HG02678 (cell line): Measurements from ENCODE around the gene BCAS1.

Source experiments
- ATAC-seq: cut with Tn5 transposase; IDR thresholded peaks from one replicate; pipeline ENCODE4 v1.9.1; 2021; ENCODE audit warnings: mild to moderate bottlenecking, moderate library complexity; ENCODE audit not compliant: unreplicated experiment

Gene BCAS1

GRCh38 chr20:53964501-53965253 lies 105.7 kb downstream of the BCAS1 start:
- no peak for ATAC-seq

GRCh38 chr20:53964067-53964466 lies 106.3 kb downstream of the BCAS1 start:
- ATAC-seq: no peak

GRCh38 chr20:53963635-53964034 lies 106.8 kb downstream of the BCAS1 start:
- ATAC-seq: no peak

GRCh38 chr20:53962388-53962787 lies 108.0 kb downstream of the BCAS1 start:
- ATAC-seq: no peak

GRCh38 chr20:53961527-53961926 lies 108.9 kb downstream of the BCAS1 start:
- no peak for ATAC-seq

GRCh38 chr20:53960579-53961272 lies 109.7 kb downstream of the BCAS1 start:
- ATAC-seq: no peak

GRCh38 chr20:53959911-53960578 lies 110.3 kb downstream of the BCAS1 start:
- no peak for ATAC-seq

- ATAC-seq: no peak
Measured at GRCh38 chr20:53958260-53958659, 112.1 kb downstream of the BCAS1 start.

GRCh38 chr20:53957451-53958172 lies 112.8 kb downstream of the BCAS1 start:
- ATAC-seq: no peak

- no peak for ATAC-seq
Measured at GRCh38 chr20:53956013-53956715, 114.2 kb downstream of the BCAS1 start.

- ATAC-seq: no peak
Measured at GRCh38 chr20:53954723-53955658, 115.4 kb downstream of the BCAS1 start.

- no peak for ATAC-seq
Measured at GRCh38 chr20:53952528-53953096, 117.8 kb downstream of the BCAS1 start.

GRCh38 chr20:53950578-53950977 lies 119.8 kb downstream of the BCAS1 start:
- ATAC-seq: no peak

- ATAC-seq: no peak
Measured at GRCh38 chr20:53950031-53950430, 120.4 kb downstream of the BCAS1 start.

GRCh38 chr20:53949319-53949839 lies 121.0 kb downstream of the BCAS1 start:
- ATAC-seq: peak; percentile 92

- no peak for ATAC-seq
Measured at GRCh38 chr20:53948383-53949318, 121.7 kb downstream of the BCAS1 start.

- no peak for ATAC-seq
Measured at GRCh38 chr20:53947501-53948195, 122.7 kb downstream of the BCAS1 start.
